ENCODE measurements around the gene CXCR2.

- no peak for TF ChIP-seq POLR2A (IDR thresholded peaks at IDR 0.05; ENCODE audit: control extremely low read depth in 1 of 2, low read depth in 2 of 2, low read length in 2 of 2)
- TF ChIP-seq POLR2AphosphoS5 (IDR thresholded peaks at IDR 0.05; ENCODE audit: low read depth, low read length): no peak
- TF ChIP-seq EZH2 (IDR thresholded peaks at IDR 0.05; ENCODE audit: low read depth, low read length, severe bottlenecking): no peak
- peak in 2 of 3 experiments; percentile 7 to 8; a peak in 2 of 4 replicates for TF ChIP-seq CTCF (IDR thresholded peaks at IDR 0.05; ENCODE audit: control extremely low read depth in 1 of 3, insufficient read depth in 1 of 3, low read depth in 1 of 3, low read length in 3 of 3)
- TF ChIP-seq E2F6 (IDR thresholded peaks at IDR 0.05): no peak
- no peak for TF ChIP-seq SUZ12 (IDR thresholded peaks at IDR 0.05; ENCODE audit: low read length)
- no peak for TF ChIP-seq NANOG (IDR thresholded peaks at IDR 0.05; ENCODE audit: insufficient read depth, low read depth, low read length, poor library complexity, severe bottlenecking)
- TF ChIP-seq CHD2 (IDR thresholded peaks at IDR 0.05; ENCODE audit: low read length): no peak
- no peak for TF ChIP-seq ATF2 (IDR thresholded peaks at IDR 0.05; ENCODE audit: low read length)
- TF ChIP-seq BRCA1 (IDR thresholded peaks at IDR 0.05; ENCODE audit: low read depth, low read length): no peak
- TF ChIP-seq RNF2 (IDR thresholded peaks at IDR 0.05; ENCODE audit: borderline replicate concordance, low read depth, low read length, missing control alignments, poor library complexity, severe bottlenecking): no peak
- TF ChIP-seq RBBP5 (IDR thresholded peaks at IDR 0.05; ENCODE audit: borderline replicate concordance, low read depth, low read length): no peak
- no peak for TF ChIP-seq NRF1 (IDR thresholded peaks at IDR 0.05; ENCODE audit: low read depth, low read length)
These were observed at the start of gene CXCR2 for GRCh38 chr2:218125626-218126080.
